AG20443 (cell line): ENCODE results near the gene SACM1L.
"Not testable (repeated sequence)": the region's sequence is repeated elsewhere in the genome, so short reads cannot be mapped to it uniquely, and the experiment has no call there.

Experiments used
- DNase-seq: peaks from one replicate; pipeline ENCODE4 v3.0.0; 2012; ENCODE audit warnings: low spot score, mixed read lengths

Gene SACM1L

DNA sequence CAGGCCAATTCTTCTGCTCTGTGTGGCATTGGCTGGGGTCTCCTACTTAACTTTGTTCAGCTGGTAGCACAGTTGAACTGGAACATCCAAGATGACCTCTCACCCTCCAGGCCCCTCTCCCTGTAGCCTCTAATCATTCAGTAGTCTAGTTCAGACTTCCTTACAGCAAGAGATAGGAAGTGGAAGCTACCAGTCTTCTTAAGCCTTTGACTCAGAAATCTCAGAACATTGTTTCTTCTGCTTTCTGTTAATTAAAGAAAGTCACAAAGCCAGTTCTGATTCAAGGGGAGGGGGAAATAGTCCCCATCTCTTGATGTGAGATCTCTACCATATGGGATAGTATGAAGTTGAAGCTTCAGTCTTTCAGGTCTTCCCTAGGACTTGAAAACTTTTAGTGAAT lies 18.8 kb upstream of the SACM1L start:
- DNase-seq = no peak

DNA sequence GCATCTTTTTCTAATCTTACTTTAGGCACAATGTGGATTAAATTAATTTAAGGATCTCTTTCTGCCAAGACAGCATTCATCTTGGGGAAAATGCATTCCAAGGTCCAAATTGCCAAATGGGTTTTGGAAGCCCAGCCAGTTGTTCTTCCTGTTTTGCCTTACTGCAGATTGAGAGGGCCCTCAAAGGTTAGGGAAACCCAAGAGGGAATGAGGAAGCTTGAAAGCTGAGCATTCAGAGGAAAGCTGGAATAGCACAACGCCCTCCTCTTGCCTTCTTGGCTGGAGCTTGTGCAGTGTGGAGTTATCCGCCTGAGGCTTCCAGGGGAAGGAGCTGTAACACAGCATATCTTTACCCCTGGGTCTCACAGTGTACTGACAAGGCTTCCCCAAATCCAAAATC lies 18.2 kb upstream of the SACM1L start:
- peak; percentile 80 for DNase-seq

DNA sequence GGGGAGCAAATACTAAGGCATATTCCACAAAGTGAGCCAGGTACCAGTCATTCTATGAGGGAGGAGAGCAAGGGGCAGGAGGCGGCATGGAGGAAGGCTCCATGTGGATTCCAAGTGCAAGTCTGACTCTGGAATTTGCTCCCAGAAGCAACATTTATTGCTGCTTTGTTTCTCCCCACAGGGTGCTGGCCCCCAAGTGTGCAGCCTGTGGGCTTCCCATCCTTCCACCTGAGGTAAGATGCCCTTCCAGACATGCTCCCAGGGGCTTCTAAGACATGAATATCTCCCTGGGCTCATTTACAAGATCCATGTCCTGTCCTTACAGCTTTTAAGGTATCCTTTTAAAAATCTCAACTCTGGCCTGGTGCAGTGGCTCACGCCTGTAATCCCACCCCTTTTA lies 15.9 kb upstream of the SACM1L start:
- no peak for DNase-seq

DNA sequence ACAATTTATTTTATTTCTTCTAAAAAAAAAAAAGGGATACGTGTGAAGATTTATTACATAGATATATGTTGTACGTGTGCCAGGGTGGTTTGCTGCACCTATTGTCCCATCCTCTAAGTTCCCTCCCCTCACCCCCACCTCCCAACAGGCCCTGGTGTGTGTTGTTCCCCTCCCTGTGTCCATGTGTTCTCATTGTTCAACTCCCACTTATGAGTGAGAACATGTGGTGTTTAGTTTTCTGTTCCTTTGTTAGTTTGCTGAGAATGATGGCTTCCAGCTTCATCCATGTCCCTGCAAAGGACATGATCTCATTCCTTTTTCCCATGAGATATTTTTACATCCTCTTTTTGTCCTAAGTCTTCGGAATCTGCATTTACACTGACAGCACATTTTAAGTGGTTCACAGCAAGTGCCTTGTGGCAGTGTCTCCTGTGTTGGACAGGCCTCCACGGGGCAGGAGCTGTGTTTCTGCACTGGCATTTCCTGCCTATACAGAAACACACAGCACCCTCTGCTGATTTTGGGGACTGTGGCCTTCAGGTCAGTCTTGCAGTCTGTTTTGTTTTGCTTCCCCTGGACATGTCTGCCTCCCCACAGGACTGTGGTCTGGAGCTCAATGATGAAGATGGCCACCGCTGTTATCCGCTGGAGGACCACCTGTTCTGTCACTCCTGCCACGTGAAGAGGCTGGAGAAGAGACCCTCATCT lies 12.7 kb upstream of the SACM1L start:
- no peak for DNase-seq

DNA sequence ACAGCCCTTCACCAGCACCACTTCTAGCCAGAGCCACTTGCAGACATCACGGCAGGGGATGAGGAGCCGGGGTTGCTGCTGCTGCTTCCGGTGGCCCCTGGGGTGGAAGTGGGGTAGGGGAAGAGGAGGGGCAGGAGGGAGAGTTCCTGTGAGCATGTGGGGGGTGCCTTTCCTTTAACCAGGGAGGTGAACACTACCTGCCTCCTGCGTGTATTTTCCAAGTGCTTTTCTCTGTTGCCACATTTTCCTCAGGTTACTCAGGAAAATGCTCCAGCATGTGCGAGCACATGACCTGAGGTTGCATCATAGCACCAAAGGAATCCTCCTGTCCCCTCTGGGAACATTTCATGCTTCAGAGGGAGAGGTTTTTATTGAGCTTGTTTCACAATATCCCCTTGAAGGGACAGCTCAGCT lies 12.2 kb upstream of the SACM1L start:
- peak; percentile 81 for DNase-seq

DNA sequence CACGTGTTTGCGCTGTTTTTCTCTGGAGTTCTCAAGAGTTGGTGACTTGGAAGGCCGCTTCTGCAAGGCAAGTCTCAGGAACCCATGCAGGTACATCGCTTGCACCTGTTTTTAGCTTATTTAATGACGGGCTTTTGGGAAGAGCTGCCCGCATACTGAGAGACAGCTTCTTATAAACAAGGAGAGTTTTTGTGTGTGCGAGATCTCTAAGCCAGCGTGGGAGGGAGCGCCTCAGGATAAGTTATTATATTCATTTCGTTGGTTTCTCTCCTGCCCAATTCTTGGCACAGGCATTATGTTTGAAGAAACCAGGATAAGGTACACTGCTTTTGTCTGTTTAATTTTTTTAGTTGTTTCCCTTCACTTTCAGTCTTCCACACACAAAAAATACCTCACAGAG lies 11.4 kb upstream of the SACM1L start:
- no peak for DNase-seq

DNA sequence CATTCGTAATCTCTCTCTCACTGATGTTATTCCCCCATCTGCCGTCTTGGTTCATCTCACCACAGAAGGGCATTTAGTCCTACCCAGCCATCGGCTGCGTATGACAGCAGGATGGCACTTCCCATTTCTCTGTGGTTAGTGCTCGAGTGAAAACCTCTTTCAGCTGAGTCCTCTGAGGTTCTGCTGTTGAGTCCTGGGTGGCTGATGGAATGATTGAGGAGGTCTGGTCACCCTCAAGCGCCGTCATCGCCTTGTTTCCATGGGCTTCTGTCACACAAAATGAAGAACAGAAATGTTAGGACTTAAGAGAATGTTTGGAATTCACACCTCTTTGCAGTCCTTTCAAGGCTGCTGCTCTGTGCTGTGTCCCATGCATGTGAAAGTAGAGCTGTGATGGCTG lies 9.4 kb upstream of the SACM1L start:
- DNase-seq = no peak

DNA sequence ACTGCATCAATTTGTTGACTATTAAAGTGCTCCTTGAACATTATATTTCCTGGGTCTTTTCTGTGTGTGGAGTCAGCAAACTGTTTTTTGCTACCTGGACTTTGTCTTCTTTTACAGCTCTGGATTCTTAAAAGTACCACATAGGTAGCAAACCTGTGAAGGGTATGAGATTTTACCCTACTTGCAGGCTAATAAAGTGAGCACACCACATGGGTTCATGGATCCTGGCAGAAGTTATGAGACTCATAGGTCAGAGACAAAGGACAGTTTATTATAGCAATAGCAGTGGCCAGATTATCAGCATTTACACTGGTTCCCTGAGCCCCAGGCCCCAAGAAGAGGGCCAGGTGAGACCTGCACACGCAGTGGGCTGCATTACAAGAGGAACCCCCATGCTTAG lies 8.0 kb upstream of the SACM1L start:
- no peak for DNase-seq

DNA sequence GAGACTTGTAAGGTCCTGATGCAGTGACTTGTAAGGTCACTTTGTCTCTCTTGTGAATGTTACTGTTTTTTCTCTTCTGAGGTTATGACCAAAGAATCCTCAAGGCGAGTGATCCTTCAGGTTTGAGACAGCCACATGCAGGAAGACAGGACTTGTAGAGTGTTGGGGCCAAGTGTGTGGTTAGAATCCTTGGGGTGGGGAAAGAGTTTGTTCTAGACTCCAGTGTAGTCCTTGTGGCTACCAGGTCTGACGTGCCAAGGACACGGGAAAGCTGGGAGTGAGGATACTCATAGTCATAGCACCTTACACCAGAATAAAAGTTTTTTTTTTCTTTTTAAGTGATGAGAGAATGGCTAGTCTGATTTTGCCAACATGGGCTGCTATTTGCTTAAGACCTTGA lies 7.3 kb upstream of the SACM1L start:
- DNase-seq = no peak

DNA sequence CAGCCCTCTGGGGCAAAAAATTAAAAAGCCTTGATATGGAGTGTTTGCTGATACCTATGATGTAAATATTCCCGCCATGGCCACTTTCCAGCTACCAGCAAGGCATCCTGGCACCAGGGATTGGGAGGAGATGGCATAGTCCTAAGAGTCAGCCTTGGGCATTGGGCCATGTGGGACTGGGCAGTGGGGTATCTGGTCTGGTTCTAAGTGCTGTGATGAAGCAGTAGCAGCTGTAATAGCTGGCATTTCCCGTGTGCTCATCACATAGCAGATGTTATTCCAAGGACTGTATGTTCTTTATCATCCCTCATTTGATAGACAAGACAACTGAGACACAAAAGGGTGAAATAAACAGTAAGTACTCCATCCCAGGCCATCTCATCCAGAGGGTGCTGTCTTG lies 6.9 kb upstream of the SACM1L start:
- DNase-seq = no peak

DNA sequence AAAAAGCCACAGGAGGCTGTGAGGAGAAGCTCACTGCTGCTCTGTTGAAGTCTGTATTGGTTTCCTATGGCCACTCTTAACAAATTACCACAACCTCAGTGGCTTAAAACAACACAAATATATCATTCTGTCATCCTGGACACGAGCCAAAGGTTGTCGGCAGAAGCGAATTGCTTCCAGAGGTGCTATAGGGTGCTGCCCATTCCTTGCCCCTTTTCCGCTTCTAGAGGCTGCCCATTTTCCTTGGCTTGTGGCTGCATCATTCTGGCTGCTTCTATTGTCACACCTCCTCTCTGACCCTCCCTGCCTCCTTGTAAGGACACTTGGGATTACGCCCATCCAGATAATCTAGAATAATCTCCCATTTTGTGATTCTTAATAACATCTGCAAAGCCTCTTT lies 6.4 kb upstream of the SACM1L start:
- DNase-seq = no peak

DNA sequence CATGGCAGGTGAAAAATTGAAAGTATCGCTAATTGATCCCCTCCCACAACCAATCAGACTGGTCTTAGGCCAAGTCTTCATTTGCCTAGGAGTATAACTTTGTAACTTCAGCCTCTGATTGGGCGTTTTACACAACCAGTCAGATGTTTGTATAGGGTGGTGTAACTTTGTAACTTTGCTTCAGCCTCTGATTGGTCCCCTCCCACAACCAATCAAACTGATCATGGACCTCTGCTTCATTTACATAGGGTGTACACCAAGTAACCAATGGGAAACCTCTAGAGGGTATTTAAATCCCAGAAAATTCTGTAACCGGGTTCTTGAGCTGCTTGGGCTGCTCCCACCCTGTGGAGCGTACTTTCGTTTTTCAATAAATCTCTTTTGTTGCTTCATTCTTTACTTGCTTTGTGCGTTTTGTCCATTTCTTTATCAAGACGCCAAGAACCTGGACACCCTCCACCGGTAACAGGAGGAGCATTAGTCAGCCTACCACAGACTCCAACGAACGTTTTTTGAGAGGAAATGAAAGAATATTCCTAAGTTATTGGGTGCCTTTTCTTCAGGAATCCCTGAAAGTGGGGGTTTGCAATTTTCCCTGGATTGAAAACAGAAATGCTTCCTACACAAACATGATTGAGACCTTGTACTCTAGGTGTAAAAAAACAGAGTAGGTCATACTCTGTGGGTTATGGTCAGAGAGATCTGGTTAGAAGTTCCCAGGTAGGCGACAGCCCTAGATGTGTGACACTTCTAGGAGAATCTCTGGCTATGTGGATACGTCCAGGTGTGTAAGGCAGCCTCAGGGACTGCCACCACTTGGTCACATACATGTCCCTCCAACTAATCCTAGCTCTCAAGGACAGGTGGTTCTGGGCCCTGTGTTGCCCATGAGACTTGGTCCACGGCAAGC lies 5.5 kb upstream of the SACM1L start:
- no peak for DNase-seq

DNA sequence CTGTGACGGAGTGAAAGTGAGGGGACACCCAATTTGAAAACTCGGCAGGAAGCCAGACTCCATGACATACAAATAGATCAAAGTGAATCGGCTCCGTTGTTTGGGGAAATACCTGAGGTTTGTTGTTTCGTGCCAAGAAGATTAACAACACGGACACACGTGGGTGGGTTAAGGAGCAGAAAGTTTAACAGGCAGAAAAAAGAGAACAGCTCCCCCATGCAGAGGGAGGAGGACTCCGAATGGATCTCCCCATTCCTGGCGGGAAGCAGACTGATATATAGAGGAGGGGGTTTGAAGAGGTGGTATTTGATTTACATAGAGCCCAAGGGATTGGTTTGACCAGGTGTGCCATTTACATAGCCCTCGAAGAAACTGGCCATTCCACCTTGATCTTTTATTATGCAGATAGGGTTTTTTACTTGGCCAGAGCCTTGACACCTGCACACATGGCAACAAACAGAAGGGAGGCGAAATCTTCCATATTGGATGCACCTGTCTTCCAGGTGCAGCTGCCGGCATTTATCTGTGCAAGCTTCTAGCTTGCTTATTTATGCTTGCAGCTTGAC lies 4.8 kb upstream of the SACM1L start:
- DNase-seq = no peak

DNA sequence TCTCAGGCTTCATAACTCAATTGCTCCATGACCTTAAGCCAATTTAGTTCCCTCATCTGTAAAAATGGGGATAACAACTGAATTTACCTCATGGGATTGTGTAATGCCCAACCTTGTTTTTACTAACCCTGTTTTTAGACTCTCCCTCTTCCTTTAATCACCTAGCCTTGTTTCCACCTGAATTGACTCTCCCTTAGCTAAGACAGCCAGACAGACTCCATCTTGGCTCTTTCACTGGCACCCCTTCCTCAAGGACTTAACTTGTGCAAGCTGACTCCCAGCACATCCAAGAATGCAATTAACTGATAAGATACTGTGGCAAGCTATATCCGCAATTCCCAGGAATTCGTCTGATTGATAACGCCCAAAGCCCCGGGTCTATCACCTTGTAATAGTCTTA lies 3.5 kb upstream of the SACM1L start:
- DNase-seq = not testable (repeated sequence)

DNA sequence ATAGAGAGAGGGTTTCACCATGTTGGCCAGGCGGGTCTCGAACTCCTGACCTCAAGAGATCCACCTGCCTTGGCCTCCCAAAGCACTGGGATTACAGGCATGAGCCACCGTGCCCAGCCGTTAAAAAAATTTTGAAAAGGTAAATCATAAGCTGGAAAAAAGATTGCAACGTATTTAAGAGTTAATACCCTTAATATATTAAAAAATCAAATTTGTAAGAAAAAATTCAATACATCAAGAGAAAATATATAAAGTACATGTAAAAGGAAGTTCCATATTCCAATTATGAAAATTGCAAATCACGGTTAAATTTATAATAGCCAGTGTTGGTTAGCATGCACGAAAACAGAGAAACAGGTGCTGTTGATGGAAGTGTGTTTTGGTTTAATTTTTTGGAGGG lies 2.3 kb upstream of the SACM1L start:
- DNase-seq = no peak

DNA sequence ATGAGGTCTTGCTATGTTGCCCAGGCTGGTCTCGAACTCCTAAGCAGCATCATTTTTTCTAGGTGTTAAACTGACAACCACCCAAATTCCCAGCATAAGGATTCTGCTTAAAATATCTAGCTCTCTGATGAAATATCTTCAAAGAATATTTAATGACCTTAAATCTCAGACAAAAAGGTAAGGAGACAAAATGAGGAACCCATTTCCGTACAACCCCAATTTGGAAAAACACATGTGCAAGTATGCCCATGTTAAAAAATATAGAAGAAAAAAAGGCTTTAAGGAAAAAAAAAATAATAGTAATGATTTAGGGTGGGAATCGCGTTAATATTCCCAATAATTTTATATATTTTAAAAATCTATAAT lies 1.4 kb upstream of the SACM1L start:
- no peak for DNase-seq

DNA sequence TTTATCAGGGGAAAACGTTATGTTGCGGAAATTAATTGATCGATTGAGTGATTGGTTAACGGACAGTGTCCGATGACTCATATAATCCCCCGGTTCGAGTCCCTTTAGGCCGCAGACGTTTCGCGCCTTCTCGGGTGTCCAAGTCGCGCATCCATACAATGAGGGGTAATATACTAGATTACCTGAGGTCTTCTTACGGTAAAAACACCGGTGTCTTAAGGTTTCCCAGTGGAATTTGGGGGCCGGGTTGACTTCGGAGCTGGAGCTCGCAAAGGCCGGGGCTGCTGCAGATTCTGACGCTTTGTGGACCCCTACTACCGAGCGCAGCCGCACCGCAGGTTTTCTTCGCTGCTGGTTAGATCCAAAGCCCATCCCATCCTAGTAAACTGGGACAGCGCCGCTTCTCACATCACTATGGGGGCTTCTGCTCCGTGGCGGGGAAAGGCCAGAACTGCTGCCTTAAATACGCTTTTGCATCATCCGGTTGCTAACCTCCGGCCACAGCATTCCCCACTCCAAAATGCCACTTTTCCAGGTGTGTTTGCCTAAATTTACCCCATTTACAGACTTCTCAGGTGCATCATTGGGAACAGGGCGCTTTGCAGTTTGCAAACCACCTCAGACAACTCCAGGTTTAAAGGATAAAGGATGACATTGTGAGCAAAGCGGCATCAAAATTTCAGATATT lies 858 bp upstream of the SACM1L start:
- no peak for DNase-seq

DNA sequence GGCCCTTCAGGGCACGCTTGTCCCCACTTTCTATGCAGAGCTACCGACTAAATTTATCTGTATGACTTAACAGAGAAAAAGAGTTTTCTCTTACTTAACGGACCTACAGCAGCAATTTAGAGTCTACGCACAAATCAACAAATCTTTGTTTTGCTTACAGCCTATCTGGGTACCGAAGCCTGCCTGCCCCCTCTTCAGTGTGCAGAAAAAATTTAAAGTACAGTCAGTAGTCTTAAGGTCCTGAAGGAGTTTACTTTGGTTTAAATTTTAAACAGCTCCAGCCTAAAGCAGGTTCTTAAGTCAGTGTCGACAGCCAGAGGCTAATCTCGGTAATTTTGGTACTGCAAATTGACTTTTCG lies 570 bp downstream of the SACM1L start:
- DNase-seq = no peak

DNA sequence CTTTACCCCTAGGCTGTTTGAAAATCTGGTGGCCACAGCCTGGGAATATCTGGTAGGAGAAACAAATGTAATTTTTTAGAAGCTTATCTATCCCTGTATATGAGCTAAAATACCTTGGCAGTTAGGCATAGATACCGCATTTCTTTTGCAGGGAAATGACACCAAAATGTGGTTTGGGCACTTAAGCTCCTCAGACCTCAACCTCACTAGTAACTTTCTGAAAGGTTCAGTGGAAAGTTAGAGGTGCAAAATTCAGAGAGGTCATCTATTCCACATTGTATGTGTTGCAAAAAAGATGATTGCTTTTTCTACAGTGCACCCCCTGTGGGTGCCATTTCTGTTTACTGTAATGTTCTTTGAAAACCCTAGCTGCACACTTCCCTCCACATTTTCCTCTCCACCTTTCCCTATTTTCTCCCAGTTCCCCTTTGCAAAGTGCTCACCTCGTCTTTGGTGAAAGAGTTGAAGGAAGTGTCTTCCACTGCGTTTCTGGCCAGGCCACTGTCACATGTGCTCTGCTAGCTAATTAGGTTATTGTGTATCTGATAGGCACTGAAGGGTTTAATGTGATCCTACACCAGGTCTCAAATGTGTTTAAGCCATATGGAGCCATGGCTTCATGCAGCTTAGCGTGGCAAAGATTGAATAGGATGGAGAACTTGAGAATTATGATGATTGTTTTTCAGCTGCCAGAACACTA lies 1.3 kb downstream of the SACM1L start:
- no peak for DNase-seq

DNA sequence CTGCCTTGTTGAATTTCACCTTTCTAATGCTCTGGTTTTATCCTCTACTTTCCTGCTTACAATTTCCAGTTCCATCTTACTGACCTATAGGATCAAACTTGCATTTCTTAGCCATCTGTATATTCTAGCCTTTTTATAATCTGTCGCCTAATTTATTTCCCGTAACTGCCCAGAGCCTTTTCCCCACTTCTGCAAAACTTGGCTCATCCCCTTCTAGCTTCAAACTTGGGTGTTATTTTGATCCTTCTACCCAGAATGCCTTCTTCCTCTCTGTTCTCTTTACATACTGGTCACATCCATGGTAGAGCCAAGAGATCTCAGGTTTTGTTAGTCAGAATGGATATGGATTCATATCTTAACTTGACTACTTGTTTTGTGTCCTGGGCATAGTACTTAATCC lies 2.6 kb downstream of the SACM1L start:
- no peak for DNase-seq

DNA sequence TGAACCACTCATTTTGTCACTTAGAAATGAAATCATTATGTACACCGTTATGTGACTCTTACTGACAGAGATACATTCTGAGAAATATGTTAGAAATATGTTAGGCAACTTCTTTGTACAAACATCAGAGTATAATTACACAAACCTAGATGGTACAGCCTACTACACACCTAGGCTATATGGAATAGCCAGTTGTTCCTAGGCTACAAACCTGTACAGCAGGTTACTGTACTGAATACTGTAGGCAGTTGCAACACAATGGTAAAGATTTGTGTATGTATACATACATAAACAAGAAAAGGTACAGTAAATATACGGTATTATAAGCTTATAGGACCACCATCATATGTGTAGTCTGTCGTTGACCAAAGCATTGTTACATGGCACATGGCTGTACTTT lies 3.7 kb downstream of the SACM1L start:
- no peak for DNase-seq

DNA sequence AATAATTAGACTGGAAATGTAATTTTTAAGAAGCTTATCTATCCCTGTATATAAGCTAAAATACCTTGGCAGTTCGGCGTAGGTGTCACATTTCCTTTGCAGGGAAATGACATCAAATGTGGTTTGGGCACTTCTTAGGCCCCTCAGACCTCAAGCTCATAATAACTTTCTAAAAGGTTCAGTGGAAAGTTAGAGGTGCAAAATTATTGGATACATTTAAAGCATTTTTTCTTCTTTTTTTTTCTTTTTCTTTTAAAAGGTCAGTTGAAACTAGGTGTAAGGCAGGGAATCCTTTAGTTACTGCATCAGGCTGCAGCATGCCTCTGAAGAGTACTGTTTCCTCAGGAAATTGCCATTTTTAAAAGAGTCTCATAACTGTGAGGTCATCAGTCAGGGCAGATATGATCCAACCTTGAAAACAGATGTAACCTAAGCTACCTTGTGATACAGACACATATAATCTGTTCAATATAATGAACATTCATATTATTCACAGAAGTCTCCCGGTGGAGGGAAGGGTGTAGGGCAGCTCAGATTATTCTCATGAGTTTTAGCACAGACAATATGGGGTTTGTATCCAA lies 4.8 kb downstream of the SACM1L start:
- no peak for DNase-seq
